Measurements from ENCODE around the gene IGSF6. TPM values are rescaled to one million over a fixed set of nuclear protein-coding genes. Genes with fewer than 3 reads are reported as not detected.

IGSF6 gene
- total and polyA plus RNA-seq, 2 of the 8 experiments (the other 6 are each of a cell fraction or from before 2014, with no cell fraction given) = not detected

GRCh38 chr16:21645261-21645721 lies 7.1 kb downstream of the IGSF6 start:
- Histone ChIP-seq H3K27ac (ENCODE audit: low read depth, low read length) (no peak overlapping the region), H3K36me3 (ENCODE audit: control insufficient read depth in 2 of 4, insufficient read depth in 4 of 4, low read length in 3 of 4) (no peaks in the 10 kb centered on the region), H3K4me2 (ENCODE audit: insufficient read depth in 1 of 2, low read depth in 2 of 2, low read length in 2 of 2) (no peak overlapping the region), H3K4me3 (ENCODE audit: extremely low read depth in 1 of 4, insufficient read depth in 2 of 4, low read depth in 3 of 4, low read length in 4 of 4) (no peak overlapping the region), H4K8ac (ENCODE audit: extremely low read depth, insufficient read depth, low read length) (no peak overlapping the region), H2BK15ac (ENCODE audit: low read length) (no peak overlapping the region), H2BK12ac (ENCODE audit: low read depth, low read length) (no peak overlapping the region), H3K23ac (ENCODE audit: insufficient read length) (no peak overlapping the region), H2BK20ac (ENCODE audit: low read length) (no peak overlapping the region), H3K79me2 (ENCODE audit: control insufficient read depth in 1 of 2, insufficient read depth in 2 of 2, low read length in 2 of 2) (peaks cover 0 to 13% of the 10 kb centered on the region in 2 experiments; a peak in 1 of 4 replicates), H3K23me2 (ENCODE audit: low read depth, low read length) (no peaks in the 10 kb centered on the region), H3K9ac (replicated peaks in 1 of 4; ENCODE audit: extremely low read depth in 1 of 4, low read depth in 3 of 4, low read length in 3 of 4) (no peak overlapping the region), H2BK5ac (ENCODE audit: low read depth, low read length) (no peak overlapping the region), H3K14ac (ENCODE audit: insufficient read length) (no peak overlapping the region), H2AFZ (ENCODE audit: low read length) (no peak overlapping the region), H2BK120ac (replicated peaks; ENCODE audit: low read depth, low read length) (no peak overlapping the region), H3K9me3 (ENCODE audit: insufficient read depth in 2 of 2, low read depth in 1 of 2, low read length in 1 of 2) (no peaks in the 10 kb centered on the region), H3K18ac (ENCODE audit: extremely low read depth, low read length) (no peak overlapping the region), H4K20me1 (replicated peaks in 1 of 2; ENCODE audit: control insufficient read depth in 1 of 2, insufficient read depth in 2 of 2, low read length in 2 of 2) (peaks cover 0 to 3% of the 10 kb centered on the region in 2 experiments), H3K56ac (replicated peaks; ENCODE audit: insufficient read length, low read depth, low read length) (no peak overlapping the region), H3K79me1 (ENCODE audit: low read depth, low read length) (peaks cover 2% of the 10 kb centered on the region; the same call in 1 of the 2 replicates), H2AK5ac (ENCODE audit: low read depth, low read length) (no peak overlapping the region), H3K4ac (replicated peaks; ENCODE audit: insufficient read length, low read depth, low read length) (no peak overlapping the region), H4K91ac (replicated peaks; ENCODE audit: insufficient read length, low read length) (no peak overlapping the region), H3K27me3 (replicated peaks in 1 of 4; ENCODE audit: control insufficient read depth in 3 of 4, extremely low read depth in 1 of 4, insufficient read depth in 3 of 4, low read length in 3 of 4) (no peaks in the 10 kb centered on the region), H3K4me1 (replicated peaks in 1 of 4; ENCODE audit: control insufficient read depth in 3 of 4, insufficient read depth in 4 of 4, low read length in 3 of 4) (no peaks in the 10 kb centered on the region), H4K5ac (ENCODE audit: insufficient read length, low read depth, low read length) (no peak overlapping the region)
- FAIRE-seq (no peak), DNase-seq (ENCODE audit: low read depth in 1 of 2, low spot score in 2 of 2) (no peak)
- TF ChIP-seq POLR2AphosphoS5 (IDR thresholded peaks at IDR 0.05; ENCODE audit: low read depth, low read length) (no peak), CHD1 (IDR thresholded peaks at IDR 0.05; ENCODE audit: low read depth, low read length) (no peak), KDM5A (IDR thresholded peaks at IDR 0.05; ENCODE audit: low read length) (no peak), HDAC6 (IDR thresholded peaks at IDR 0.05; ENCODE audit: low read depth, low read length) (no peak), BACH1 (IDR thresholded peaks at IDR 0.05; ENCODE audit: low read length) (no peak), HDAC2 (IDR thresholded peaks at IDR 0.05; ENCODE audit: borderline replicate concordance in 1 of 2, low read depth in 2 of 2, low read length in 2 of 2) (no peak)
- ChIA-PET CTCF (ENCODE audit: partially characterized antibody) (interaction anchor here (0.6 to 3.8 kb wide), 6 partner anchors 12 to 118 kb away, joined by 3 to 25 read pairs (median 3); no protein-coding TSS in a partner anchor), POLR2A (ENCODE audit: partially characterized antibody) (no interaction called here)
- WGBS, 2 experiments (ENCODE audit: extremely low coverage in 1 of 2, insufficient coverage in 1 of 2, insufficient read length in 1 of 2, insufficient replicate concordance in 2 of 2, low coverage in 1 of 2, low lambda C conversion rate in 2 of 2, missing lambda C conversion rate in 1 of 2) = 84% methylated on average over 9 of the region's 9 CpGs; no CpG with 5 or more reads in 1 of the 2 experiments
